H1 (cell line): Measurements from ENCODE around the gene CHST11. TPM values are rescaled to one million over a fixed set of nuclear protein-coding genes. Genes with fewer than 3 reads are reported as not detected.

Source experiments
- CTCF ChIA-PET: fragments of 300-600 bp; sonication (Branson Sonifier 250); formaldehyde crosslinking; loops from one replicate; lab custom pipeline; 2021; ENCODE audit not compliant: partially characterized antibody; lab: Charles Lee
- POLR2A ChIA-PET: fragments of 300-600 bp; sonication (Branson Sonifier 250); formaldehyde crosslinking; loops from one replicate; lab custom pipeline; 2021; ENCODE audit warnings: inconsistent platforms; ENCODE audit not compliant: partially characterized antibody; lab: Charles Lee
- DNase-seq, 2 experiments: peaks; one replicate each; pipeline versions ENCODE4 v3.0.0 to v3.0.0-alpha.2; 2010 to 2022; ENCODE audit warnings: low spot score in 2 of 2, low read depth in 1 of 2, mixed read lengths in 1 of 2
- FAIRE-seq: peaks from 2 replicates; lab custom pipeline; 2011; peaks lifted over from hg19 to GRCh38; lab: Jason Lieb, UNC
- H2AFZ ChIP-seq: 2 replicates; pipeline ENCODE4 v1.8.1; 2012; ENCODE audit warnings: low read length, inconsistent platforms
- H2AK5ac ChIP-seq: 2 replicates; pipeline ENCODE4 v1.6.1; 2013; ENCODE audit warnings: low read depth, low read length
- H2BK120ac ChIP-seq: replicated peaks from 2 replicates; pipeline ENCODE3; 2013; ENCODE audit warnings: low read depth, low read length, inconsistent platforms
- H2BK12ac ChIP-seq: 2 replicates; pipeline ENCODE4 v1.6.1; 2013; ENCODE audit warnings: low read depth, low read length
- H2BK15ac ChIP-seq: 2 replicates; pipeline ENCODE4 v1.6.1; 2013; ENCODE audit warnings: low read length
- H2BK20ac ChIP-seq: 2 replicates; pipeline ENCODE4 v1.6.1; 2013; ENCODE audit warnings: low read length
- H2BK5ac ChIP-seq: 2 replicates; pipeline ENCODE4 v1.6.1; 2013; ENCODE audit warnings: low read depth, low read length
- H3K14ac ChIP-seq: 2 replicates; pipeline ENCODE4 v1.6.1; 2013; ENCODE audit warnings: inconsistent platforms; ENCODE audit not compliant: insufficient read length
- H3K18ac ChIP-seq: 2 replicates; pipeline ENCODE4 v1.6.1; 2013; ENCODE audit warnings: low read length; ENCODE audit errors: extremely low read depth
- H3K23ac ChIP-seq: 2 replicates; pipeline ENCODE4 v1.6.1; 2013; ENCODE audit warnings: inconsistent platforms; ENCODE audit not compliant: insufficient read length
- H3K23me2 ChIP-seq: 2 replicates; pipeline ENCODE4 v1.6.1; 2013; ENCODE audit warnings: low read depth, low read length
- H3K27ac ChIP-seq: 2 replicates; pipeline ENCODE4 v1.6.1; 2011; ENCODE audit warnings: low read depth, low read length, inconsistent platforms
- H3K27me3 ChIP-seq, 4 experiments: replicated peaks in 1 of 4; 1 replicate in 1 of 4; 2 replicates in 3 of 4; pipeline versions ENCODE4 v1.6.1 to v1.8.1; 2011 to 2013; ENCODE audit warnings: low read length in 3 of 4, mild to moderate bottlenecking in 3 of 4, inconsistent platforms in 2 of 4, mixed read lengths in 2 of 4, moderate library complexity in 1 of 4; ENCODE audit not compliant: control insufficient read depth in 3 of 4, insufficient read depth in 3 of 4; ENCODE audit errors: extremely low read depth in 1 of 4
- H3K36me3 ChIP-seq, 4 experiments: 2 replicates each; pipeline versions ENCODE4 v1.6.1 to v1.8.1; 2011 to 2013; ENCODE audit warnings: mild to moderate bottlenecking in 4 of 4, low read length in 3 of 4, moderate library complexity in 2 of 4, control low read depth in 1 of 4, inconsistent platforms in 1 of 4; ENCODE audit not compliant: insufficient read depth in 4 of 4, control insufficient read depth in 2 of 4
- H3K4ac ChIP-seq: replicated peaks from 2 replicates; pipeline ENCODE3; 2013; ENCODE audit warnings: low read length, low read depth, mixed read lengths, inconsistent platforms; ENCODE audit not compliant: insufficient read length
- H3K4me1 ChIP-seq, 4 experiments: replicated peaks in 1 of 4; 1 replicate in 1 of 4; 2 replicates in 3 of 4; pipeline versions ENCODE4 v1.6.1 to v1.8.1; 2011 to 2013; ENCODE audit warnings: low read length in 3 of 4, inconsistent platforms in 2 of 4, mixed read lengths in 1 of 4; ENCODE audit not compliant: insufficient read depth in 4 of 4, control insufficient read depth in 3 of 4
- H3K4me2 ChIP-seq, 2 experiments: 2 replicates each; pipeline versions ENCODE4 v1.6.1 to v1.8.1; 2011 to 2013; ENCODE audit warnings: low read depth in 2 of 2, low read length in 2 of 2, control low read depth in 1 of 2, inconsistent platforms in 1 of 2, mild to moderate bottlenecking in 1 of 2; ENCODE audit not compliant: insufficient read depth in 1 of 2
- H3K4me3 ChIP-seq, 4 experiments: fragments of 200-600, 300-600 bp in 1 of 4; sonication (generic), shearing (Covaris generic), sonication (Bioruptor Twin) in 1 of 4; 2 replicates each; pipeline versions ENCODE4 v1.5.1 to v1.8.1; 2011 to 2016; ENCODE audit warnings: low read length in 4 of 4, low read depth in 3 of 4, control low read depth in 2 of 4, inconsistent platforms in 2 of 4, mild to moderate bottlenecking in 2 of 4, mixed read lengths in 1 of 4, moderate library complexity in 1 of 4; ENCODE audit not compliant: insufficient read depth in 2 of 4; ENCODE audit errors: extremely low read depth in 1 of 4
- H3K56ac ChIP-seq: replicated peaks from 2 replicates; pipeline ENCODE3; 2013; ENCODE audit warnings: low read depth, mild to moderate bottlenecking, mixed read lengths, low read length, inconsistent platforms; ENCODE audit not compliant: insufficient read length
- H3K79me1 ChIP-seq: 2 replicates; pipeline ENCODE4 v1.6.1; 2013; ENCODE audit warnings: low read depth, low read length, control low read depth
- H3K79me2 ChIP-seq, 2 experiments: 2 replicates each; pipeline versions ENCODE4 v1.6.1 to v1.8.1; 2012 to 2013; ENCODE audit warnings: low read length in 2 of 2, mild to moderate bottlenecking in 2 of 2, inconsistent platforms in 1 of 2; ENCODE audit not compliant: insufficient read depth in 2 of 2, control insufficient read depth in 1 of 2
- H3K9ac ChIP-seq, 4 experiments: replicated peaks in 1 of 4; 1 replicate in 1 of 4; 2 replicates in 3 of 4; pipeline versions ENCODE4 v1.6.1 to v1.8.1; 2011 to 2013; ENCODE audit warnings: low read depth in 3 of 4, low read length in 3 of 4, control low read depth in 2 of 4, mild to moderate bottlenecking in 2 of 4, moderate library complexity in 2 of 4, inconsistent platforms in 1 of 4; ENCODE audit errors: extremely low read depth in 1 of 4
- H3K9me3 ChIP-seq, 2 experiments: 2 replicates each; pipeline versions ENCODE4 v1.6.1 to v1.8.1; 2012 to 2013; ENCODE audit warnings: mild to moderate bottlenecking in 2 of 2, moderate library complexity in 2 of 2, control low read depth in 1 of 2, inconsistent platforms in 1 of 2, low read depth in 1 of 2, low read length in 1 of 2, mixed read lengths in 1 of 2; ENCODE audit not compliant: insufficient read depth in 2 of 2
- H4K20me1 ChIP-seq, 2 experiments: replicated peaks in 1 of 2; 2 replicates each; pipeline versions ENCODE3 to v1.8.1; 2011 to 2013; ENCODE audit warnings: inconsistent platforms in 2 of 2, low read length in 2 of 2, mild to moderate bottlenecking in 1 of 2; ENCODE audit not compliant: insufficient read depth in 2 of 2, control insufficient read depth in 1 of 2
- H4K5ac ChIP-seq: 2 replicates; pipeline ENCODE4 v1.6.1; 2013; ENCODE audit warnings: low read length, low read depth, mixed read lengths, inconsistent platforms; ENCODE audit not compliant: insufficient read length
- H4K8ac ChIP-seq: 2 replicates; pipeline ENCODE4 v1.8.0; 2013; ENCODE audit warnings: mild to moderate bottlenecking, moderate library complexity, low read length, inconsistent platforms; ENCODE audit not compliant: insufficient read depth; ENCODE audit errors: extremely low read depth
- H4K91ac ChIP-seq: replicated peaks from 2 replicates; pipeline ENCODE3; 2013; ENCODE audit warnings: low read length, mixed read lengths, inconsistent platforms; ENCODE audit not compliant: insufficient read length
- ATF3 ChIP-seq: IDR thresholded peaks from 2 replicates; pipeline ENCODE4 v1.6.1; 2011; ENCODE audit warnings: low read depth, mild to moderate bottlenecking, low read length; ENCODE audit not compliant: insufficient read depth
- BACH1 ChIP-seq: IDR thresholded peaks from 2 replicates; pipeline ENCODE4 v1.6.1; 2012; ENCODE audit warnings: low read length, improper control_type of control experiment
- CHD2 ChIP-seq: IDR thresholded peaks from 2 replicates; pipeline ENCODE4 v1.6.1; 2012; ENCODE audit warnings: low read length, improper control_type of control experiment
- EP300 ChIP-seq, 2 experiments: IDR thresholded peaks; 1 replicate in 1 of 2; 2 replicates in 1 of 2; pipeline ENCODE4 v1.6.1; 2011 to 2012; ENCODE audit warnings: low read depth in 2 of 2, low read length in 2 of 2, mild to moderate bottlenecking in 2 of 2, borderline replicate concordance in 1 of 2, inconsistent platforms in 1 of 2, moderate library complexity in 1 of 2
- JUND ChIP-seq: IDR thresholded peaks from 2 replicates; pipeline ENCODE4 v1.6.1; 2011; ENCODE audit warnings: mild to moderate bottlenecking, improper control_type of control experiment, low read length
- KDM1A ChIP-seq: fragments of 200-600, 300-600 bp; sonication (generic); IDR thresholded peaks from 2 replicates; pipeline ENCODE4 v1.7.1; 2016; ENCODE audit warnings: mild to moderate bottlenecking, low read length, borderline replicate concordance
- NANOG ChIP-seq: IDR thresholded peaks from 2 replicates; pipeline ENCODE4 v1.6.1; 2011; ENCODE audit warnings: low read length, low read depth, mild to moderate bottlenecking, inconsistent platforms; ENCODE audit not compliant: insufficient read depth, poor library complexity, severe bottlenecking
- RNF2 ChIP-seq: fragments of 200-900, 300-1000 bp; sonication (generic); IDR thresholded peaks from 2 replicates; pipeline ENCODE4 v1.7.1; 2016; ENCODE audit warnings: borderline replicate concordance, low read depth, mild to moderate bottlenecking, antibody characterized with exemption, low read length; ENCODE audit not compliant: poor library complexity, severe bottlenecking; ENCODE audit errors: missing control alignments
- SIN3A ChIP-seq, 2 experiments: IDR thresholded peaks in 1 of 2; conservative IDR thresholded peaks in 1 of 2; 2 replicates each; pipeline ENCODE4 v1.6.1; 2011 to 2012; ENCODE audit warnings: low read length in 2 of 2, improper control_type of control experiment in 1 of 2, low read depth in 1 of 2, mild to moderate bottlenecking in 1 of 2
- SIRT6 ChIP-seq: IDR thresholded peaks from one replicate; pipeline ENCODE4 v1.7.1; 2012; ENCODE audit warnings: low read length, inconsistent platforms
- SIX5 ChIP-seq: IDR thresholded peaks from 2 replicates; pipeline ENCODE4 v1.6.1; 2011; ENCODE audit warnings: mild to moderate bottlenecking, low read depth, low read length
- SP4 ChIP-seq: IDR thresholded peaks from 2 replicates; pipeline ENCODE4 v1.6.1; 2012; ENCODE audit warnings: low read length, inconsistent platforms
- WGBS, 2 experiments: shearing (Covaris generic) in 1 of 2; methylation state at CpG; one replicate each; pipeline versions ENCODE4 v1.1.6 to v1.1.7; 2013 to 2015; ENCODE audit warnings: low lambda C conversion rate in 2 of 2, mixed read lengths in 2 of 2, inconsistent platforms in 1 of 2, low coverage in 1 of 2, missing lambda C conversion rate in 1 of 2; ENCODE audit not compliant: insufficient replicate concordance in 2 of 2, insufficient coverage in 1 of 2, insufficient read length in 1 of 2; ENCODE audit errors: extremely low coverage in 1 of 2, missing lambda C conversion rate in 1 of 2; 5-methylcytosine and 5-hydroxymethylcytosine counted together
- polyA plus RNA-seq, 7 experiments: library from polyadenylated mRNA; depleted of rRNA in 3 of 7; stranded (reverse) in 5 of 7; unstranded in 2 of 7; fragments of >200 nt in 5 of 7; fragments of 200-250 nt in 2 of 7; gene quantifications; 1 replicate in 5 of 7; 2 replicates in 1 of 7; 4 replicates in 1 of 7; pipeline versions ENCODE4 v1.2.1 to v1.2.3, GENCODE V29; 2011 to 2013; ENCODE audit warnings: missing spikeins in 2 of 7, mixed read lengths in 2 of 7
- total RNA-seq: library from RNA; stranded (reverse); fragmentation: NEBNext Ultra II Directional; extraction: Animal tissue kit (Norgen Biotek cat#: 25700); gene quantifications from 2 replicates; pipeline ENCODE4 v1.2.1, GENCODE V29; 2021

CHST11 gene
- total and polyA plus RNA-seq, 2 of the 8 experiments (the other 6 are each of a cell fraction or from before 2014, with no cell fraction given): 14.4 to 20.8 TPM

- CTCF ChIA-PET: interaction anchor here (0.6 to 2.1 kb wide), 4 partner anchors 10 to 27 kb away, joined by 3 to 6 read pairs (median 4); no protein-coding TSS in a partner anchor
- TF ChIP-seq EP300 (IDR thresholded peaks at IDR 0.05; ENCODE audit: borderline replicate concordance in 1 of 2, low read depth in 2 of 2, low read length in 2 of 2) (no peak), JUND (no peak), ATF3 (no peak), BACH1 (no peak), SIN3A (conservative IDR thresholded peaks at IDR 0.05 in 1 of 2, IDR thresholded peaks at IDR 0.05 in 1 of 2; ENCODE audit: low read depth in 1 of 2, low read length in 2 of 2) (no peak), SIX5 (no peak), KDM1A (no peak), NANOG (no peak), SIRT6 (no peak), SP4 (no peak), RNF2 (no peak), CHD2 (no peak)
Observed at GRCh38 chr12:104751594-104751993, 294.8 kb downstream of the CHST11 start.

More at GRCh38 chr12:104751594-104751993, 294.8 kb downstream of the CHST11 start:
- 79% methylated on average over 3 of the region's 3 CpGs; no CpG with 5 or more reads in 1 of the 2 experiments for WGBS, 2 experiments
- H3K56ac ChIP-seq: no peak overlapping the region
- H2BK5ac ChIP-seq: no peak overlapping the region
- FAIRE-seq (no peak), DNase-seq (no peak)
- no peak overlapping the region for H4K91ac ChIP-seq
- no peak overlapping the region for H4K8ac ChIP-seq
- POLR2A ChIA-PET: no interaction called here
- H3K9ac ChIP-seq: no peak overlapping the region
- H3K79me1 ChIP-seq: no peaks in the 10 kb centered on the region; the same call in 1 of the 2 replicates
- H3K27me3 ChIP-seq: no peaks in the 10 kb centered on the region
- peaks cover 2 to 12% (median 5%) of the 10 kb centered on the region in 4 experiments; a peak in 2 of 7 replicates for H3K4me1 ChIP-seq
- no peaks in the 10 kb centered on the region for H3K36me3 ChIP-seq
- H3K23ac ChIP-seq: no peak overlapping the region
- H2BK12ac ChIP-seq: no peak overlapping the region
- H4K20me1 ChIP-seq: no peaks in the 10 kb centered on the region
- H3K18ac ChIP-seq: no peak overlapping the region
- no peak overlapping the region for H3K14ac ChIP-seq
- H3K4me2 ChIP-seq: no peak overlapping the region
- H3K4me3 ChIP-seq: no peak overlapping the region
- H3K9me3 ChIP-seq: no peaks in the 10 kb centered on the region
- H3K27ac ChIP-seq: no peak overlapping the region
- no peak overlapping the region for H2AK5ac ChIP-seq
- no peak overlapping the region for H3K4ac ChIP-seq
- no peak overlapping the region for H2BK120ac ChIP-seq
- no peak overlapping the region for H2BK15ac ChIP-seq
- no peak overlapping the region for H2BK20ac ChIP-seq
- H4K5ac ChIP-seq: no peak overlapping the region
- H3K79me2 ChIP-seq: no peaks in the 10 kb centered on the region
- H3K23me2 ChIP-seq: no peaks in the 10 kb centered on the region
- H2AFZ ChIP-seq: no peak overlapping the region
